AG04449 (cell line): ENCODE data around the gene RPL27A.

ENCODE experiments used
- CTCF ChIA-PET: fragments of 350-600 bp; formaldehyde crosslinking; extraction: SDS; loops from one replicate; lab custom pipeline; 2021; ENCODE audit warnings: antibody characterized with exemption; lab: Yijun Ruan, JAX
- POLR2A ChIA-PET: fragments of 400-600, 350-600 bp; formaldehyde crosslinking; extraction: SDS; loops from one replicate; lab custom pipeline; 2020; ENCODE audit warnings: antibody characterized with exemption, inconsistent platforms; lab: Yijun Ruan, JAX
- DNase-seq: peaks from one replicate; pipeline ENCODE4 v3.0.0-alpha.2; 2010; ENCODE audit warnings: low read depth, low spot score
- H3K4me3 ChIP-seq: 2 replicates; pipeline ENCODE4 v1.5.1; 2011; ENCODE audit warnings: low read depth, mild to moderate bottlenecking, control low read depth, low read length
- CTCF ChIP-seq: IDR thresholded peaks from one replicate; pipeline ENCODE4 v1.5.1; 2011; ENCODE audit warnings: mild to moderate bottlenecking, moderate library complexity, low read length, control low read depth, inconsistent platforms; ENCODE audit not compliant: insufficient read depth; ENCODE audit errors: missing control alignments

Gene RPL27A

DNA sequence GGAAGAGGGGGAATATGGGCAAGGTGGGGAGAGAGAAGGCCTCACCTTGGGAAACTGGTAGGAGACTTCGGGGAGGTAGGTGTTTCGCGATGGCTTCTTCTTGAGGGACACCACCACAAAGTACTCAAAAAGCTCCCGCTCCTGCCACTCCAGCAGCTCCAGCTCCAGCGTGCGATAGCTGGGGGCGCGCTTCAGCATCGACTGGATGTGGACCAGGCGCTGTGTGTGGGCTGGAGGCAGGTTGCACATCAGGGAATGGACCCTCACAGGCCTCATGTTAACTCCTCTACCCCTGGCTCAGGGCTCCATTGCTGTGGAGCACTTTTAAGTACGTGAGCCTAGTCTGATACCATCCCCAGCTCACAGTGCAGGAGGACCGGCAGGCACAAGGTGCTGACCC lies 29.9 kb downstream of the RPL27A start:
- POLR2A ChIA-PET = no interaction called here
- no peak for DNase-seq
- CTCF ChIA-PET = interaction anchor here (1.7 kb wide), 1 partner anchor 247 kb away, joined by 5 read pairs; no protein-coding TSS in a partner anchor
- TF ChIP-seq CTCF = no peak
- H3K4me3 ChIP-seq = no peak overlapping the region

DNA sequence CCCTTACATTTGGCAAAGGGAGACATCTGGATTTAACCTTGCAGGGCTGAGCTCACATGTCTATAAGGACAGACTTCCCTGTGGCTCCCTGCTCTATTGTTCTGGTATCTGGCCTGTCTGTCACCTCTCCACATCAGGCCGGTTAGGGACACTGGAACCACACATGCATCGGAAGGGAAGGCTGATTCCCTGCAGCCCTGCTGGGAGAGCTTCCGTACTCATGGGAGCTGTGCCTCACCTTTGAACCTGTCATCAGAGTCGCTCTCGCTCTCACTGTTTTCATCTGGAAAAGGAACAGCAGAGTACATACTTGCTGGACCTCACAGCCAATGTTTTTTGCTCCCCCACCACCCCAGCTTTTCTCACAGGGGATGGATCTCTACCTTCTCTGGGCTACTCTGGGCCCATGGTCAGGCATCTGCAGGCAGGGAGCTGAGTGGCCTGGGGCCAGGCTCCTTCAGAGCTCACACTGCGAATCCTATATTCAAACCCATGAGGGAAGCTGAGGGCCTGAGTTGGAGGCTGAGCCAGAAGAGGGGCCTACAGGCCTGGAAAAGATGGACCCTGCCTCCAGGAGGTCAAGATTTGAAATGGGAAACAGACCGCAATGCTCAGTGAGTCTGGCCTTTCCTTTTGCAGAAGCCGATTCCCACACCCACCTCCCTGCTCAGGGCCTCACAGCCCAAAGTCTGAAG lies 31.3 kb downstream of the RPL27A start:
- POLR2A ChIA-PET = no interaction called here

GRCh38 chr11:8714622-8715225 lies 32.1 kb downstream of the RPL27A start:
- TF ChIP-seq CTCF = no peak
- CTCF ChIA-PET = interaction anchor here (0.8 kb wide), 1 partner anchor 26 kb away, joined by 3 read pairs; no protein-coding TSS in a partner anchor
- no peak for DNase-seq
- POLR2A ChIA-PET = no interaction called here
- H3K4me3 ChIP-seq = no peak overlapping the region

More for the DNA sequence above, 31.3 kb downstream of the RPL27A start:
- no peak overlapping the region for H3K4me3 ChIP-seq
- no peak for TF ChIP-seq CTCF
- no peak for DNase-seq
- CTCF ChIA-PET = interaction anchor here (0.8 to 1.6 kb wide), 3 partner anchors 25 to 98 kb away, joined by 3 to 4 read pairs (median 3); no protein-coding TSS in a partner anchor

- H3K4me3 ChIP-seq = no peak overlapping the region
- no peak for TF ChIP-seq CTCF
- ChIA-PET POLR2A (no interaction called here), CTCF (interaction anchor here (0.5 to 1.3 kb wide), 3 partner anchors 12 to 95 kb away, joined by 3 read pairs; a partner anchor contains a TSS)
- DNase-seq = no peak
These were observed 32.9 kb downstream of the RPL27A start for GRCh38 chr11:8715501-8715900.

DNA sequence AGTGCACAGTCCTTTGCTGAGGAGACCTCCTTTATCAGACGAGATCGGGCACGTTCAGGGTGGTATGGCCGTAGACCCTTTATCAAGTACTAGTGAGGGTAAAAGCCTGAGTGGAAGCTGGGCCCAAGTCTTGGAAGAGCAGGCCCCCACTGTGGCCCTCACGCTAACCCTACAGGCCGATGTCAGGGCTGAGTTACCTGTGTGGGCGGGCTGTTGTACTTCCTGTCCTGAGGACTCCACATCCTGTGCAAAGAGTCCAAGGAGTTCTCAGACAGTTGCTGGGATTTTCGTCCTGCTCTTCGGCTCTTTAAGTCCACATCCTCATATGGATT lies 34.9 kb downstream of the RPL27A start:
- no peak for TF ChIP-seq CTCF
- CTCF ChIA-PET = interaction anchor here (1.1 kb wide), 1 partner anchor 242 kb away, joined by 3 read pairs; no protein-coding TSS in a partner anchor
- POLR2A ChIA-PET = interaction anchor here (0.9 to 3.8 kb wide), 3 partner anchors 8 to 93 kb away, joined by 3 to 16 read pairs (median 14); a partner anchor contains a TSS
- H3K4me3 ChIP-seq = no peak overlapping the region
- DNase-seq = no peak
